Progenitor cell of endocrine pancreas (in vitro differentiated cells): ENCODE results near the gene ITGA2. TPM values are rescaled to one million over a fixed set of nuclear protein-coding genes. Genes with fewer than 3 reads are reported as not detected.

Source experiments
- DNase-seq: peaks from one replicate; pipeline ENCODE4 v3.0.0; 2021; ENCODE audit warnings: low spot score; ENCODE audit not compliant: unreplicated experiment
- H3K27ac Mint-ChIP-seq: 2 replicates; pipeline ENCODE4 v1.8.0; 2021; ENCODE audit warnings: mild to moderate bottlenecking, moderate library complexity, mixed read lengths
- H3K27me3 Mint-ChIP-seq: 2 replicates; pipeline ENCODE4 v1.8.0; 2021; ENCODE audit warnings: mixed read lengths
- H3K36me3 Mint-ChIP-seq: 2 replicates; pipeline ENCODE4 v1.8.0; 2022; ENCODE audit warnings: mixed read lengths; ENCODE audit not compliant: insufficient read depth
- H3K4me1 Mint-ChIP-seq: 2 replicates; pipeline ENCODE4 v1.8.0; 2021; ENCODE audit warnings: low read depth, mixed read lengths
- H3K4me3 Mint-ChIP-seq: 2 replicates; pipeline ENCODE4 v1.8.0; 2021; ENCODE audit warnings: low read depth, mild to moderate bottlenecking, moderate library complexity, mixed read lengths
- H3K9me3 Mint-ChIP-seq: 2 replicates; pipeline ENCODE4 v1.8.0; 2021; ENCODE audit warnings: low read depth, mixed read lengths
- total RNA-seq: library from RNA; stranded (reverse); gene quantifications from 2 replicates; pipeline ENCODE4 v1.2.1, GENCODE V29; 2021
- TF ChIP-seq, protein P1 (sequence below): fragments of 200-600 bp; sonication (generic); IDR thresholded peaks from one replicate; pipeline ENCODE4 v1.5.0; 2021; ENCODE audit warnings: antibody characterized with exemption, mild to moderate bottlenecking; ENCODE audit not compliant: unreplicated experiment

Gene ITGA2
- total RNA-seq, 1 donor from 2014 or later, result 5.1 TPM

GRCh38 chr5:53127107-53127506, 138.0 kb downstream of the ITGA2 start:
- Mint-ChIP-seq H3K4me1 (no peaks in the 10 kb centered on the region), H3K4me3 (no peak overlapping the region), H3K27ac (no peak overlapping the region), H3K27me3 (no peaks in the 10 kb centered on the region), H3K36me3 (no peaks in the 10 kb centered on the region), H3K9me3 (no peaks in the 10 kb centered on the region)
- TF ChIP-seq, protein P1, sequence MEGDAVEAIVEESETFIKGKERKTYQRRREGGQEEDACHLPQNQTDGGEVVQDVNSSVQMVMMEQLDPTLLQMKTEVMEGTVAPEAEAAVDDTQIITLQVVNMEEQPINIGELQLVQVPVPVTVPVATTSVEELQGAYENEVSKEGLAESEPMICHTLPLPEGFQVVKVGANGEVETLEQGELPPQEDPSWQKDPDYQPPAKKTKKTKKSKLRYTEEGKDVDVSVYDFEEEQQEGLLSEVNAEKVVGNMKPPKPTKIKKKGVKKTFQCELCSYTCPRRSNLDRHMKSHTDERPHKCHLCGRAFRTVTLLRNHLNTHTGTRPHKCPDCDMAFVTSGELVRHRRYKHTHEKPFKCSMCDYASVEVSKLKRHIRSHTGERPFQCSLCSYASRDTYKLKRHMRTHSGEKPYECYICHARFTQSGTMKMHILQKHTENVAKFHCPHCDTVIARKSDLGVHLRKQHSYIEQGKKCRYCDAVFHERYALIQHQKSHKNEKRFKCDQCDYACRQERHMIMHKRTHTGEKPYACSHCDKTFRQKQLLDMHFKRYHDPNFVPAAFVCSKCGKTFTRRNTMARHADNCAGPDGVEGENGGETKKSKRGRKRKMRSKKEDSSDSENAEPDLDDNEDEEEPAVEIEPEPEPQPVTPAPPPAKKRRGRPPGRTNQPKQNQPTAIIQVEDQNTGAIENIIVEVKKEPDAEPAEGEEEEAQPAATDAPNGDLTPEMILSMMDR, result no peak
- no peak for DNase-seq

DNA sequence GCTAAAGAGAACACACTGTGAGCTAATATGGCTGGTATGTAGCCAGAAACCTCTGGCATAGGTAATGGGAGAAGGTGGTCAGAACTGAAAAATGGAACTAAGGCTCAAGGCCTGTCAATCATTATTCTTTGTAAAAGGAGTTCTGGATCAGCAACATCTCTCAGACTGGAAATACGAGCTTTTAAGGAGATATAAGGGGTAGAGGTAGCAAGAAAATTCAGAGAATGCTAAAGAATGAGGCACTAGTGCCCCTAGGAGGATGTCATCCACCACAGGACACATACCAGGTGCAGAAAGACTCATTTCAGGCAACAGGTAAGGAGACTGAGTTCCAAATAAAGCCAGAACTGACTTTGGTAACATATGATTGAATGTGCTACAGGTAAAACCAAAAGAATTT, 139.3 kb downstream of the ITGA2 start:
- no peak overlapping the region for H3K27ac Mint-ChIP-seq
- no peaks in the 10 kb centered on the region for H3K27me3 Mint-ChIP-seq
- no peak for DNase-seq
- no peaks in the 10 kb centered on the region for H3K4me1 Mint-ChIP-seq
- no peaks in the 10 kb centered on the region for H3K9me3 Mint-ChIP-seq
- H3K4me3 Mint-ChIP-seq, result no peak overlapping the region
- H3K36me3 Mint-ChIP-seq, result no peaks in the 10 kb centered on the region
- TF ChIP-seq, protein P1, result no peak

GRCh38 chr5:53130266-53130665, 141.1 kb downstream of the ITGA2 start:
- Mint-ChIP-seq H3K4me3 (no peak overlapping the region), H3K27me3 (no peaks in the 10 kb centered on the region), H3K9me3 (no peaks in the 10 kb centered on the region), H3K4me1 (no peaks in the 10 kb centered on the region), H3K36me3 (no peaks in the 10 kb centered on the region), H3K27ac (no peak overlapping the region)
- DNase-seq, result no peak
- TF ChIP-seq, protein P1, result no peak

DNA sequence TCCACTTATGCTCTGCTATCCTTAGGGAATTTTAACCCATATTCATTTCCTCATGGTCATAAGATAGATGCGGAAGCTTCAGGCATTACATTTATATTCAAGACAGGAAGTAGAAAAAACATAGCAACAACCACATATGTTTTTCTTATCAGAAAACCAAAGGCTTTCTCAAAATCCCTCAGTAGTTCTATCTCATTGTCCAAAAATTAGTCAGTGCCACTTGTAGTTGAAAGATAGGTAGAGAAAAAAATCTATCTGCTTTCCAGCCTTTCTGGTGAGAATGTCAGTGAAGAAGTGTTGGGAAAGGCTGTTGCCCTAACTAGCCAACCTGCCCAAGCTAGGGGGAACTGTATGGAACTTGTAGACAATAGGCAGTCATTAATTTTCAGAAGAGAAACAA, 143.9 kb downstream of the ITGA2 start:
- no peak overlapping the region for H3K4me3 Mint-ChIP-seq
- no peak overlapping the region for H3K27ac Mint-ChIP-seq
- peaks cover 3% of the 10 kb centered on the region for H3K4me1 Mint-ChIP-seq
- DNase-seq, result no peak
- TF ChIP-seq, protein P1, result no peak
- no peaks in the 10 kb centered on the region for H3K36me3 Mint-ChIP-seq
- no peaks in the 10 kb centered on the region for H3K9me3 Mint-ChIP-seq
- no peaks in the 10 kb centered on the region for H3K27me3 Mint-ChIP-seq

Other genes starting within 250 kb of the ITGA2 start
- 6.4 and 7.8 TPM in 2 replicates for gene ITGA1, start 201.4 kb upstream of the ITGA2 start, total RNA-seq
- gene PELO, start 201.4 kb upstream of the ITGA2 start, total RNA-seq, result 11.0 and 11.8 TPM in 2 replicates
- gene MOCS2, start 120.4 kb downstream of the ITGA2 start, total RNA-seq, result 26.2 and 28.0 TPM in 2 replicates